Measurements from ENCODE around the gene PTGES. TPM values are rescaled to one million over a fixed set of nuclear protein-coding genes. Genes with fewer than 3 reads are reported as not detected.
"Not testable (repeated sequence)": the region's sequence is repeated elsewhere in the genome, so short reads cannot be mapped to it uniquely, and the experiment has no call there.

The PTGES gene
- total RNA-seq, 1 experiment from 2014 or later: 4.0 TPM

DNA sequence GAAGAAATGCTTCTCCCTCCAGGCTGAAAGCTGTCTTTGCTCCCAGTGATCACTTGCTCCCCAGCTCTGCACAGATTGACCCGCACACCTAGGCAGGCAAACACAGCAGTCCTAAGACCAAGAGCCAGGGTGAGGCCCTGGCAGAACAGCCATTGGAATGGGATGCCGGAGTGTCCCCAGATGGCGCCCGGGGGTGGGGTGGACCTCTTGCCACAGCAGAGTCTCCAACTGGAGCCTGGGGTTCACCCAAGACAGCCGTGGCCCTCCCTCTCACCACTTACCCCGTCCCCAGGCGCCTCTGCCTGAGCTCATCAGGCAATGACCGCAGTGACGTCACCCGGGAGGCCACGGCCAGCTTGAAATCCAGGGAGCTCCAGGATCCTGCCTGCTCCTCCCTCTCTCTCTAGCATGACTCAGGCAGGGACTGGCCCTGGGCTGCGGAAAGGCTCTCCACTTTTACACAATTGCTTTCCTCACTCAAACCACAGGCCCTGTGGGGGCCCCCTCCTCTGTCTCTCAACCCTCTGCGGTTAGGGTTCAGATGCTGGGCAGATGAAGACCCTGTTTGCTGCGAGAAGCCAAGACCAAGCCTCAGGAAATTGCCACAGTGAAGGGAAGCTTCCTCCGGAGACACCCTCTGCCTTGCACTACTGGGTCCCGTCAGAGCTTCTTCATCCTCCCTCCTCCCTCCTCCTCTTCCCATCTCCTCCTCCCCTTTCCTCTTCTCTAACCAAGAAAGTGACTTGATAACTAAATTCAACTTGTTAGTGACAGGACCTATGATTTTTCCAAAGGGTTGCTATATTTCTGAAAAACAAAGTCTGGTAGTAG, 24.3 kb upstream of the PTGES start:
- TF ChIP-seq, protein P1, sequence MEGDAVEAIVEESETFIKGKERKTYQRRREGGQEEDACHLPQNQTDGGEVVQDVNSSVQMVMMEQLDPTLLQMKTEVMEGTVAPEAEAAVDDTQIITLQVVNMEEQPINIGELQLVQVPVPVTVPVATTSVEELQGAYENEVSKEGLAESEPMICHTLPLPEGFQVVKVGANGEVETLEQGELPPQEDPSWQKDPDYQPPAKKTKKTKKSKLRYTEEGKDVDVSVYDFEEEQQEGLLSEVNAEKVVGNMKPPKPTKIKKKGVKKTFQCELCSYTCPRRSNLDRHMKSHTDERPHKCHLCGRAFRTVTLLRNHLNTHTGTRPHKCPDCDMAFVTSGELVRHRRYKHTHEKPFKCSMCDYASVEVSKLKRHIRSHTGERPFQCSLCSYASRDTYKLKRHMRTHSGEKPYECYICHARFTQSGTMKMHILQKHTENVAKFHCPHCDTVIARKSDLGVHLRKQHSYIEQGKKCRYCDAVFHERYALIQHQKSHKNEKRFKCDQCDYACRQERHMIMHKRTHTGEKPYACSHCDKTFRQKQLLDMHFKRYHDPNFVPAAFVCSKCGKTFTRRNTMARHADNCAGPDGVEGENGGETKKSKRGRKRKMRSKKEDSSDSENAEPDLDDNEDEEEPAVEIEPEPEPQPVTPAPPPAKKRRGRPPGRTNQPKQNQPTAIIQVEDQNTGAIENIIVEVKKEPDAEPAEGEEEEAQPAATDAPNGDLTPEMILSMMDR (IDR thresholded peaks at IDR 0.05; ENCODE audit: insufficient read depth in 1 of 2, low read depth in 1 of 2, low read length in 1 of 2, severe bottlenecking in 1 of 2, unreplicated experiment in 1 of 2): no peak
- Histone ChIP-seq H3K9me3 (no peaks in the 10 kb centered on the region), H3K27me3 (replicated peaks; ENCODE audit: control insufficient read depth, insufficient read depth, low read length) (no peaks in the 10 kb centered on the region), H3K36me3 (ENCODE audit: control insufficient read depth, insufficient read depth, low read length) (no peaks in the 10 kb centered on the region), H3K4me3 (ENCODE audit: low read depth, low read length) (no peak overlapping the region), H3K4me1 (peaks cover 11% of the 10 kb centered on the region)
- no peaks in the 10 kb centered on the region for H3K9me3 Mint-ChIP-seq (ENCODE audit: unreplicated experiment)
- intact Hi-C loops (cut with micrococcal nuclease; ENCODE audit: unreplicated experiment): no loop called here
- peaks cover 6% of the 10 kb centered on the region for H3K36me3 Mint-ChIP-seq (ENCODE audit: insufficient read depth, unreplicated experiment)
- no peak overlapping the region for H3K4me3 Mint-ChIP-seq (ENCODE audit: unreplicated experiment)
- ChIA-PET CTCF (interaction anchor here (0.5 to 2.9 kb wide), 4 partner anchors 11 to 751 kb away, joined by 3 to 12 read pairs (median 5); no protein-coding TSS in a partner anchor), POLR2A (interaction anchor here (0.6 kb wide), 2 partner anchors 1084 to 1244 kb away, joined by 3 to 5 read pairs; no protein-coding TSS in a partner anchor)
- H3K27me3 Mint-ChIP-seq (ENCODE audit: insufficient read depth, unreplicated experiment): peaks cover 6% of the 10 kb centered on the region
- H3K4me1 Mint-ChIP-seq (ENCODE audit: low read depth, unreplicated experiment): peaks cover 6% of the 10 kb centered on the region
- H3K27ac Mint-ChIP-seq (ENCODE audit: unreplicated experiment): no peak overlapping the region
- peak in 1 of 2 experiments; percentile 60 for DNase-seq
- BruUV-seq (replicated peaks): no TSS peak

DNA sequence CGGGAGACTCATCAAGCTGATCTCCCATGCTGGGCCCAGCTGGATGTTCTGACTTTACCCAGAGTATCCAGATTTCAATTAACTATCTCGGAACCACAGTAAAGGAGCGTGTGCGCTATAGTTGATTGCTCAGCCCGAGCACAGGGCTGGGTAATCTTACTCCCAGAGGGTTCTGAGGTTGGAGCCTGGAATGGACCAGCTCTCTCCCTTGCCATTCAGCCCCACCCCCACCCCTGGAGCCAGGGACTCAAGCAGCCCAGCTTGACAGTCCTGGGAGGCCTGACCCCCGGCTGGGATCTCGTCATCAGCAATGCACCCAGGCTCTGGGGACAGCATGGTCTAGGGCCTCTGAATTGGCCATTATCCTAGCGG, 23.7 kb upstream of the PTGES start:
- Mint-ChIP-seq H3K36me3 (ENCODE audit: insufficient read depth, unreplicated experiment) (peaks cover 6% of the 10 kb centered on the region), H3K27me3 (ENCODE audit: insufficient read depth, unreplicated experiment) (peaks cover 6% of the 10 kb centered on the region), H3K9me3 (ENCODE audit: unreplicated experiment) (no peaks in the 10 kb centered on the region), H3K4me1 (ENCODE audit: low read depth, unreplicated experiment) (peaks cover 6% of the 10 kb centered on the region), H3K27ac (ENCODE audit: unreplicated experiment) (no peak overlapping the region), H3K4me3 (ENCODE audit: unreplicated experiment) (no peak overlapping the region)
- POLR2A ChIA-PET: no interaction called here
- BruUV-seq (replicated peaks): no TSS peak
- DNase-seq: no peak
- Histone ChIP-seq H3K4me1 (peaks cover 7% of the 10 kb centered on the region; the same call in 1 of the 2 replicates), H3K9me3 (no peaks in the 10 kb centered on the region), H3K36me3 (ENCODE audit: control insufficient read depth, insufficient read depth, low read length) (no peaks in the 10 kb centered on the region), H3K4me3 (ENCODE audit: low read depth, low read length) (no peak overlapping the region), H3K27me3 (replicated peaks; ENCODE audit: control insufficient read depth, insufficient read depth, low read length) (no peaks in the 10 kb centered on the region)
- TF ChIP-seq, protein P1 (IDR thresholded peaks at IDR 0.05; ENCODE audit: insufficient read depth in 1 of 2, low read depth in 1 of 2, low read length in 1 of 2, severe bottlenecking in 1 of 2, unreplicated experiment in 1 of 2): no peak
- intact Hi-C loops (cut with micrococcal nuclease; ENCODE audit: unreplicated experiment): no loop called here
- CTCF ChIA-PET: interaction anchor here (0.5 to 2.9 kb wide), 2 partner anchors 39 to 383 kb away, joined by 3 to 12 read pairs; no protein-coding TSS in a partner anchor

DNA sequence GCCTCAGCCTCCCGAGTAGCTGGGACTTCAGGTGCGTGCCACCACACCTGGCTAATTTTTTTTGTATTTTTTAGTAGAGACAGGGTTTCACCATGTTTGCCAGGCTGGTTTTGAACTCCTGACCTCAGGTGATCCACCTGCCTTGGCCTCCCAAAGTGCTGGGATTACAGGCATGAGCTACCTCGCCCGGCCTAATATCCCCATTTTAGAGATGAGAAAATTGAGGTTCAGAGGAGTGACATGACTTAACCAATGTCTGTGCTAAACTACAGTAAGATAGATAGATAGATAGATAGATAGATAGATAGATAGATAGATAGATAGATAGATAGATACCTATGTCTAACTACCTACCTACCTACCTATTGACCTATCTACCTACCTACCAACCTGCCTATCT, 23.3 kb upstream of the PTGES start:
- intact Hi-C loops (cut with micrococcal nuclease; ENCODE audit: unreplicated experiment); DNase-seq; H3K4me1 Mint-ChIP-seq (ENCODE audit: low read depth, unreplicated experiment); H3K36me3 ChIP-seq (ENCODE audit: control insufficient read depth, insufficient read depth, low read length); H3K9me3 Mint-ChIP-seq (ENCODE audit: unreplicated experiment); H3K27me3 ChIP-seq (replicated peaks; ENCODE audit: control insufficient read depth, insufficient read depth, low read length); H3K36me3 Mint-ChIP-seq (ENCODE audit: insufficient read depth, unreplicated experiment); H3K27ac Mint-ChIP-seq (ENCODE audit: unreplicated experiment); BruUV-seq (replicated peaks); H3K4me3 Mint-ChIP-seq (ENCODE audit: unreplicated experiment); H3K4me3 ChIP-seq (ENCODE audit: low read depth, low read length); H3K27me3 Mint-ChIP-seq (ENCODE audit: insufficient read depth, unreplicated experiment); H3K4me1 ChIP-seq; POLR2A ChIA-PET; H3K9me3 ChIP-seq: not testable (repeated sequence)
- CTCF ChIA-PET: interaction anchor here (2.9 kb wide), 1 partner anchor 39 kb away, joined by 12 read pairs; no protein-coding TSS in a partner anchor
